OCI-LY3 (cell line): ENCODE results near the gene R3HDM1.

Experiments used
- CTCF ChIP-seq: fragments of 200-600, 300-600 bp; sonication (generic); IDR thresholded peaks from 2 replicates; pipeline ENCODE4 v1.5.1; 2014; ENCODE audit warnings: antibody characterized with exemption, low read length, low read depth
- EZH2phosphoT487 ChIP-seq: fragments of 200-600 bp; shearing (Covaris generic); IDR thresholded peaks from 2 replicates; pipeline ENCODE4 v1.6.1; 2018; ENCODE audit warnings: antibody characterized with exemption, mixed run types, low read depth

GRCh38 chr2:135504811-135505210 is 26.5 kb upstream of the R3HDM1 start:
- no peak for TF ChIP-seq CTCF
- TF ChIP-seq EZH2phosphoT487 = no peak
